ENCODE results near the gene COMMD6.

GRCh38 chr13:75505327-75505726, 32.3 kb downstream of the COMMD6 start:
- no peak for TF ChIP-seq CTCF (IDR thresholded peaks at IDR 0.05 in 4 of 5, conservative IDR thresholded peaks at IDR 0.05 in 1 of 5)
- no peak for TF ChIP-seq POLR2A (IDR thresholded peaks at IDR 0.05)

Measured in gastrocnemius medialis (tissue), 4 donors.